Stimulated activated CD8-positive, alpha-beta memory T cell treated with anti-CD3 and anti-CD28 coated beads, Interleukin-4, amount 100 ng/mL, for 4 hours (primary cell): ENCODE data around the gene DHH.

Experiments
- DNase-seq, 2 donors: peaks; one replicate each; pipeline ENCODE4 v3.0.0-alpha.2; 2020; ENCODE audit warnings: low read depth in 2 of 2, low spot score in 1 of 2

Gene DHH

GRCh38 chr12:49051373-49051764 is 43.2 kb downstream of the DHH start:
- DNase-seq: no peak

DNA sequence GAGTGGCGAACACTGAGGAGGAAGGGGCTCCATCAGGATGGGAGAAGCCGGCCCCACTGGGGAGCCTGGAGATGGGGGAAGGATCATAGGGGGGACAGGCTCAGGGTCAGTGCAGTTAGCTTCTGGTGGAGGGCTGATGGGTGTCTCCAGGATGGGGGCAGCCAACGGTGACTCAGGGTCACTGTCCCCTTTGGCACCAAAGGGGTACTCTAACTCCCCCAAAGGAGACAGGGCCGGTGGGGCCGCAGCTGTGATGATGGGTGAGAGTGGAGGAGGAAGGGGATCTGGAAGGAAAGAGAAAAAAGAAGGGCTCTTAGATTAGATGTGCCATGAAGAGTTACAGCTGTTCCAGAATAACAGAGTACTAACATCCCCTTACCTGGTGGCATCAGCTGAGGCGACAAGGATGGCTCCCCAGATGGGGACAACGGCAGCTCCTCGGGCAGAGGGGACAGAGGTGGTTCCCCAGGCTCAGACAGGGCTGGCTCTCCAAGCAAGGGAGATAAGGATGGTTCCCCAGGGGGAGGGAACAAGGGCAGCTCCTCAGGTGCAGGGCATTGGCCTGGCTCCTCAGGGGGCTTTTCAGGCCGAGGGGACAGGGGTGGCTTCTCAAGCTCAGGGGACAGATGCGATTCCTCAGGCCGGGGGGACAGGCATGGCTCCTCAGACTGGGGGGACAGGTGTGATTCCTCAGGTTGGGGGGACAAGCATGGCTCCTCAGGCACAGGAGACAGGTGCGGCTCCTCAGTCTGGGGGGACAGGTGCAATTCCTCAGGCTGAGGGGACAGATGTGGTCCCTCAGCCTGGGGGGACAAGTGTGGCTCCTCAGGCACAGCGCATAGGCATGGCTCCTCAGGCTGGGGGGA is 43.9 kb downstream of the DHH start:
- DNase-seq: no peak

DNA sequence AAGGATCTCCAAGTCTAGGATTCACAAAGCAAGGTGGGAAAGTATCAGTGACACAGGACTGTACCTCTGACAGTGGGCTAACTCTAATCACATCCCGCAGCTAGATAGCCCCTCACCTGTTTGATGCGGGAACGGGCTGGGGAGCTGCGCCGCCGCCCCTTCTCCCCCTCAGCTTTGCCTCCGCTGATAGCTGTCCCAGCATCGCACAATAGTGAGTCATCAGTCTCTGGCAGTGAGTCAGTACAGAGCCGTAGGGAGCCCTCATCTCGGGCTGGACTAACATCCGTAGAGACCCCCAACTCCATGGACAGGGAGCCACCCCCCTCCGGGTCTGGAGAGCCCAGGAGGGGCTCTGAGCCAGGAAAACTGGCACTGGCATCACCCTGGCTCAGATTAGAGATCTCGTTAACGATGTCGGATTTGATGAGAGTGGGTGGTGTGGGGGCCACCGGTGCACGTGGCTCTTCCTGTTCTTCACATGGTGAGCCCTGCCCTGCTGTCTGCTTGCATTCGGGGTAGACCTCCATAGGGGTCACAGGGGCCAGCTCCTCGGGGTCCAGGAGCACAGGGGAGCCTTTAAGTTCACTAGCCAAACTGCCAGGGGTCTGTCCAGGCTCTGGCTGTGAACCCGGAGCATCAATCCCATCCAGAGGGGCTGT is 44.9 kb downstream of the DHH start:
- DNase-seq: no peak

GRCh38 chr12:49048953-49049352 is 45.6 kb downstream of the DHH start:
- no peak for DNase-seq

GRCh38 chr12:49046129-49046895 is 48.3 kb downstream of the DHH start:
- DNase-seq: no peak

DNA sequence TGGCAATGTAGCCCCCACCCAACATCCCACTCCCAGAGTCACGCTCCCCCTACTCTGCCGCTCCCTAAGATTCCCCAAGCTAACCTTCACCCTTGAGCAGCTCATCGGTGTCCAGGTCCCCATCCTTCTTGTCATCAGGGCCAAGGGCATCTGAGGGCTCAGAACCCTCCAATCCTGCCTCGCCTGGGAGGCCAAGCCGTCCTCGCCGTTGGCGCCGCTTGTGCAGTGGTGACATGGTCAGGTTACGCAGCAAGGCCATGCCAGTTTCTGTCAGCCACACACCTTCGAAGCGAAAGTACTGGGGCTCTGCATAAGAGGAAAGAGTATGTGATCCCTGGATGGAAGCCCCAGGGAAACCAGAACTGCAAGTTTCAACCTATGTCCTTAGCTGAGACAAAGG is 49.9 kb downstream of the DHH start:
- no peak for DNase-seq

- DNase-seq: peak; percentile 40 to 75
Measured at GRCh38 chr12:49043856-49044258, 50.7 kb downstream of the DHH start.

GRCh38 chr12:49043241-49043640 is 51.4 kb downstream of the DHH start:
- DNase-seq: no peak

GRCh38 chr12:49041881-49042484 is 52.6 kb downstream of the DHH start:
- DNase-seq: no peak

DNA sequence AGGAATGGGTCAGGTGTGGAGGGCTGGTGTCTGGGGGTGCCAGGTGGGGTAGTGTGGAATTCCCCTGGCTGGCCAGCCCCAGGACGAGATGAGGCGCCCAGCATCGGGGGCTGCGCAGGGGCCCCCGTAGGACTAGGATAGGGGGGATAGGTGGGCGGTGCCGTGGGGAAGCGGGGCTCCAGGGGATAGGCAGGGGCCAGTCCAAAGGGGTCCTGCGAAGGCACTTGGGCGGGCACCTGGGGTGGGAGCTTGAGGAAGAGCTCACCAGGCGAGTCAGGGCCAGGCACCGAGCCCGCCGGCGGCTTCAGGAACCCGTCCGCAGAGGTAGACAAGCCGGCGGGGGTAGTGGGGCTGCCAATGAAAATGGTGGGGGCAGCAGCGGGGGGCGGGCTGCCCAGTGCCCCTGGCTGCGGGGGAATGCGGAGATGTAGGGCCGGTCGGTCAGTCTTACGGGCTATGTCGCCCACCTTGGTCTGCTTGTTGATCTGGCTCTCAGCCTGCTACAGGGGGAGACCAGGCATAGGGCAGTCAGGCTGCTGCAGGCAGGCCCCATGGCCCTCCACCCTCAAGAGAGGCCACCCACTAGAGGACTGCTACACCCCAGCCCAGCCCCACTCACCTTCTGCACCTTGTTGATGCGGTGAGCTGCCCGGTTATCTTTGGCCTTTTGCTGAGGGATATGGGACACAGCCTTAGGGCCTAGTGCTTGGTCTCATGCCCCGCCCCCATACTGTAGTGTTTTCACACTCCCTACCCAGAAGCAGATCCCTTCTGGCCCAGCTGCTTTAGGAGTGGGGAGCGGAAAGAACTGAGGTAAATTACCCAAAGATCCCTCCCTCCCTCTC is 53.3 kb downstream of the DHH start:
- DNase-seq: no peak

- no peak for DNase-seq
Measured at GRCh38 chr12:49040364-49040855, 54.2 kb downstream of the DHH start.

- DNase-seq: no peak
Measured at GRCh38 chr12:49039421-49040363, 54.9 kb downstream of the DHH start.

DNA sequence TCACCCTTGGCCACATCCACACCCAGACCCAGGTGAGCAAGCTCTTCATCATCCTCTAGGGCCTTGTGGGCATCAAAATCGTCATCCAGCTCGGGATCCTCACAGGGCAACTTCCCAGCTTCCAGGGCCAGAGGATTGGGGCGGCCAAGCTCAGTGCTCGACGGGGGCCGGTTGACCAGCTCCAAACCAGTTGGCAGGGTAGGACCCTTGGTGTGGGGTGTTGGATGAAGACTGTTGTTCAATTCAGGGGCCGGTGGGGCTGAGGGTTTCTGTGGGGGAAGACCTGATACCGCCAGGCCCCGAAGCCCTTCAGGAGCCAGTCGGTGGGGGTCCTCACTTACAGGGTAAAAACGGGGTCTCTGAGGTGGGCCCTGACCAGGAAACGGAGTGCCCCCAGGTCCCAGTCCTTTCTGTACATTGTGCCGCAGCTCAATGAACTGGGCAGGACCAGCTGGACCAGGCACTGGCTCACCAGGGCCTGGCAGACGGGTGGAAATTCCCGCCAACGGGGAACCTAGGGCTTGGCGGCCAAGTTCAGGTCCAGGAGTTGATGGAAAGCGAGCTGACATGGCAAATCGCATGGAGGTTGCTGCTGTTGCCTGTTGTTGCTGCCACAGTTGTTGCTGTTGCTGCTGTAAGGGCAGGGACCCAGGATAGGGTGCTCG is 56.2 kb downstream of the DHH start:
- DNase-seq: no peak

- no peak for DNase-seq
Measured at GRCh38 chr12:49037947-49038237, 56.7 kb downstream of the DHH start.

- DNase-seq: no peak
Measured at GRCh38 chr12:49037111-49037946, 57.3 kb downstream of the DHH start.
